T-cell (primary cell): ENCODE results near the gene NDST1. TPM values are rescaled to one million over a fixed set of nuclear protein-coding genes. Genes with fewer than 3 reads are reported as not detected.

Source experiments
- ATAC-seq, 4 experiments: fragments of 200-7000 bp in 3 of 4; fragments of 150-1000 bp in 1 of 4; cut with Tn5 transposase; replicated peaks in 1 of 4; 1 replicate in 3 of 4; 2 replicates in 1 of 4; pipeline ENCODE4 v1.10.0; 2021; ENCODE audit warnings: moderate library complexity in 3 of 4, mild to moderate bottlenecking in 2 of 4, moderate number of reproducible peaks in 1 of 4
- CTCF ChIA-PET, 2 donors: fragments of 300-600 bp; sonication (Branson Sonifier 250); formaldehyde crosslinking; loops; one replicate each; lab custom pipeline; 2022; ENCODE audit warnings: antibody characterized with exemption in 2 of 2; lab: Charles Lee
- POLR2A ChIA-PET, 2 donors: fragments of 300-600 bp; sonication (Branson Sonifier 250); formaldehyde crosslinking; loops; one replicate each; lab custom pipeline; 2022; ENCODE audit warnings: antibody characterized with exemption in 2 of 2; lab: Charles Lee
- DNase-seq, 35 experiments: peaks; one replicate each; pipeline versions ENCODE4 v3.0.0 to v3.0.0-alpha.2; 2013 to 2023
- H3K27ac ChIP-seq: one replicate; pipeline ENCODE4 v1.5.1; 2013; ENCODE audit warnings: low read length
- H3K27me3 ChIP-seq, 2 experiments: replicated peaks in 1 of 2; 1 replicate in 1 of 2; 2 replicates in 1 of 2; pipeline versions ENCODE4 v1.6.1 to v1.7.0; 2013; ENCODE audit warnings: low read length in 1 of 2, mixed read lengths in 1 of 2; ENCODE audit not compliant: control insufficient read depth in 2 of 2, insufficient read depth in 2 of 2; ENCODE audit errors: extremely low read depth in 1 of 2
- H3K36me3 ChIP-seq, 2 donors: 1 replicate in 1 of 2; 2 replicates in 1 of 2; pipeline versions ENCODE4 v1.6.1 to v1.7.0; 2013; ENCODE audit warnings: low read length in 1 of 2; ENCODE audit not compliant: control insufficient read depth in 2 of 2, insufficient read depth in 1 of 2; ENCODE audit errors: extremely low read depth in 1 of 2
- H3K4me1 ChIP-seq, 2 experiments: 1 replicate in 1 of 2; 2 replicates in 1 of 2; pipeline versions ENCODE4 v1.6.1 to v1.7.0; 2013; ENCODE audit warnings: low read length in 2 of 2, mixed read lengths in 1 of 2; ENCODE audit not compliant: insufficient read depth in 2 of 2, control insufficient read depth in 1 of 2; ENCODE audit errors: extremely low read depth in 1 of 2
- H3K4me3 ChIP-seq, 2 donors: 1 replicate in 1 of 2; 2 replicates in 1 of 2; pipeline versions ENCODE4 v1.5.1 to v1.7.0; 2013; ENCODE audit warnings: mild to moderate bottlenecking in 2 of 2, low read length in 1 of 2, moderate library complexity in 1 of 2; ENCODE audit not compliant: control insufficient read depth in 1 of 2; ENCODE audit errors: extremely low read depth in 1 of 2
- H3K9me3 ChIP-seq: 2 replicates; pipeline ENCODE4 v1.7.0; 2013
- H3K27ac Mint-ChIP-seq, 2 donors: one replicate each; pipeline ENCODE4 v1.8.0; 2020 to 2021; ENCODE audit warnings: mild to moderate bottlenecking in 2 of 2, mixed read lengths in 2 of 2
- H3K27me3 Mint-ChIP-seq, 2 donors: one replicate each; pipeline ENCODE4 v1.8.0; 2021 to 2022; ENCODE audit warnings: mixed read lengths in 2 of 2
- H3K36me3 Mint-ChIP-seq: one replicate; pipeline ENCODE4 v1.8.0; 2021; ENCODE audit warnings: mixed read lengths
- H3K4me1 Mint-ChIP-seq, 3 donors: one replicate each; pipeline ENCODE4 v1.8.0; 2020 to 2022; ENCODE audit warnings: mixed read lengths in 3 of 3, mild to moderate bottlenecking in 1 of 3
- H3K4me3 Mint-ChIP-seq, 3 donors: one replicate each; pipeline ENCODE4 v1.8.0; 2020 to 2022; ENCODE audit warnings: mild to moderate bottlenecking in 3 of 3, mixed read lengths in 3 of 3, moderate library complexity in 3 of 3
- H3K9me3 Mint-ChIP-seq, 3 donors: one replicate each; pipeline ENCODE4 v1.8.0; 2020 to 2022; ENCODE audit warnings: mixed read lengths in 3 of 3
- WGBS: methylation state at CpG from one replicate; pipeline ENCODE4 v1.1.5; 2013; ENCODE audit warnings: missing lambda C conversion rate; ENCODE audit not compliant: insufficient coverage; 5-methylcytosine and 5-hydroxymethylcytosine counted together
- total RNA-seq, 35 experiments: library from RNA in 6 of 35; stranded (reverse) in 6 of 35; fragments of 120-200 nt in 1 of 35; gene quantifications; one replicate each; pipeline versions ENCODE4 v1.2.1 to v1.2.4 and lab custom pipeline; 2013 to 2026

Gene NDST1
- total RNA-seq, 5 donors from 2014 or later (not counting 1 experiment from before 2014, with no cell fraction given), result 0.83 to 2.0 (median 1.2) TPM

GRCh38 chr5:150540615-150541396 lies 32.9 kb downstream of the NDST1 start:
- Histone ChIP-seq H3K27me3 (no peaks in the 10 kb centered on the region), H3K4me1 (no peaks in the 10 kb centered on the region), H3K9me3 (no peaks in the 10 kb centered on the region), H3K27ac (no peak overlapping the region), H3K4me3 (no peak overlapping the region), H3K36me3 (no peaks in the 10 kb centered on the region)
- Mint-ChIP-seq H3K36me3 (peaks cover 3% of the 10 kb centered on the region), H3K9me3 (peaks cover 0 to 4% (median 0%) of the 10 kb centered on the region in 3 donors), H3K27me3 (no peaks in the 10 kb centered on the region), H3K27ac (no peak overlapping the region), H3K4me1 (no peaks in the 10 kb centered on the region), H3K4me3 (no peak overlapping the region)
- no peak for ATAC-seq
- CTCF ChIA-PET, result interaction anchor here (0.6 to 1.0 kb wide), 2 partner anchors 80 to 115 kb away, joined by 4 to 5 read pairs; no protein-coding TSS in a partner anchor
- WGBS, result 77% methylated on average over 9 of the region's 15 CpGs
- DNase-seq, result no peak
- POLR2A ChIA-PET, result no interaction called here

DNA sequence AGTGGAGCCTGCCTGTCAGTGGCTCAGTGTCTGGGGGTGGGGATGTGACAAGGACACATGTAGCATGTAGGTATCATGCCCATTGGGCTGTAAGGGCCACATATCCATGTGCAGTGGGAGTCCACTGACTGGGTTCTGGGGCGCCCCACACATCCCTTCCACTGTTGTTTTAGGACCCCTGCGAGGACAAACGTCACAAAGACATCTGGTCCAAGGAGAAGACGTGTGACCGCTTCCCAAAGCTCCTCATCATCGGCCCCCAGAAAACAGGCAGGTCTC lies 33.4 kb downstream of the NDST1 start:
- 86% methylated on average over 6 of the region's 6 CpGs for WGBS
- H3K36me3 Mint-ChIP-seq, result peaks cover 3% of the 10 kb centered on the region

DNA sequence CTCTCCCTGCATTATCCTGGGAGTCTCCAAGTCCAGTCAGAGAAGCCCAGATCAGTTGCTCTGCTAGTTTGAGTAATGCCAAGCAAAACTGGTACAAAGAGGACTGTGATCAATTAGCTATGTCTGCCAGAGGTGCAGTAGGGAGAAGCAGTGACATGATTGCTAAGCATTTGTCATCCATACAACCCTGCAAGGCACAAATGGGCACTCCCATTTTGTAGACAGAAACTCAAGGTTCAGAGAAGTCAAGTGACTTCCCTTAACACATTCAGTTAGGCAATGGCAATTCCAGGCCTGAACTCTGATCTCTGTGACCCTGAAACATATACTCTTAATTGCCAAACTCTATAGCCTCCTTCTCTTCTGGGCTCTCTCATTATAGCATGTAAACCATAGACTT lies 34.0 kb downstream of the NDST1 start:
- H3K4me3 Mint-ChIP-seq, result no peak overlapping the region
- H3K27ac Mint-ChIP-seq, result no peak overlapping the region

More for the DNA sequence above, 33.4 kb downstream of the NDST1 start:
- H3K9me3 Mint-ChIP-seq, result peaks cover 0 to 4% (median 0%) of the 10 kb centered on the region in 3 donors
- no peaks in the 10 kb centered on the region for H3K27me3 Mint-ChIP-seq
- Histone ChIP-seq H3K27me3 (no peaks in the 10 kb centered on the region), H3K4me3 (no peak overlapping the region), H3K27ac (no peak overlapping the region), H3K9me3 (no peaks in the 10 kb centered on the region), H3K4me1 (no peaks in the 10 kb centered on the region), H3K36me3 (no peaks in the 10 kb centered on the region)
- DNase-seq (no peak), ATAC-seq (no peak)
- ChIA-PET POLR2A (no interaction called here), CTCF (interaction anchor here in 1 of 2 donors (1.0 kb wide), 1 partner anchor 80 kb away, joined by 4 read pairs; no protein-coding TSS in a partner anchor)
- H3K4me3 Mint-ChIP-seq, result no peak overlapping the region
- no peaks in the 10 kb centered on the region for H3K4me1 Mint-ChIP-seq
- H3K27ac Mint-ChIP-seq, result no peak overlapping the region

DNA sequence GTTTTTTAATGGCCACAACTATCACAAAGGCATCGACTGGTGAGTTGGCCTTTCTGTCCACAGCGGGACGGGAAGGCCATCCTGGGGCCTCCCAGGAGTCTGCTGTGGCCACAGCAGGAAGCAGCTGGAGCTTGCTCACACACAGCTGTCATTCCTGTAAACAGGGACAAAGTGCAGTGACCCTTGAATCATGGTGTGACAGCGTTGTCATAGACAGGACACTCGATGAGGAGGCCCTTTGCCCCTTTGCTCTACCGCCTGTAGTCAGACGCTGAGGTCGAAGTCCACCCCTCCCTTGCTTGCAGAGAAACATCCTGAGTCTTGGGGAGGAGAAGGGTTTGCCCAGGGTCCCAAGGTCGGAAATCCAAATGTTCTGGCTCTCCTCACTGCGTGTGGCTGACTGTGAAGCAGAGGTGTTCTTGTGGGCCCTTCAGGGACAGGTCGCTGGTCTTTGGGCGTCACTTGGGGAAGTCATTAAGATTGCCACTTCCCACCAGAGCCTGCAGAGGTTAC lies 35.1 kb downstream of the NDST1 start:
- Histone ChIP-seq H3K9me3 (no peaks in the 10 kb centered on the region), H3K4me1 (no peaks in the 10 kb centered on the region), H3K36me3 (no peaks in the 10 kb centered on the region), H3K4me3 (no peak overlapping the region), H3K27me3 (no peaks in the 10 kb centered on the region), H3K27ac (no peak overlapping the region)
- ChIA-PET POLR2A (no interaction called here), CTCF (no interaction called here)
- Mint-ChIP-seq H3K4me3 (no peak overlapping the region), H3K4me1 (no peaks in the 10 kb centered on the region), H3K27ac (no peak overlapping the region), H3K27me3 (no peaks in the 10 kb centered on the region), H3K9me3 (no peaks in the 10 kb centered on the region), H3K36me3 (no peaks in the 10 kb centered on the region)
- ATAC-seq (no peak), DNase-seq (no peak)
- 73% methylated on average over 7 of the region's 12 CpGs for WGBS

More for the DNA sequence above, 34.0 kb downstream of the NDST1 start:
- ATAC-seq (no peak), DNase-seq (no peak)
- Mint-ChIP-seq H3K36me3 (peaks cover 3% of the 10 kb centered on the region), H3K27me3 (no peaks in the 10 kb centered on the region), H3K9me3 (peaks cover 0 to 4% (median 0%) of the 10 kb centered on the region in 3 donors), H3K4me1 (no peaks in the 10 kb centered on the region)
- Histone ChIP-seq H3K9me3 (no peaks in the 10 kb centered on the region), H3K36me3 (no peaks in the 10 kb centered on the region), H3K27me3 (no peaks in the 10 kb centered on the region), H3K4me3 (no peak overlapping the region), H3K4me1 (no peaks in the 10 kb centered on the region), H3K27ac (no peak overlapping the region)
- POLR2A ChIA-PET, result no interaction called here
- CTCF ChIA-PET, result interaction anchor here in 1 of 2 donors (1.0 kb wide), 2 partner anchors 18 to 81 kb away, joined by 3 to 4 read pairs; no protein-coding TSS in a partner anchor

- Histone ChIP-seq H3K36me3 (no peaks in the 10 kb centered on the region), H3K4me1 (no peaks in the 10 kb centered on the region), H3K27me3 (no peaks in the 10 kb centered on the region), H3K9me3 (no peaks in the 10 kb centered on the region), H3K27ac (no peak overlapping the region), H3K4me3 (no peak overlapping the region)
- ATAC-seq, result peak; percentile 64 to 81 (median 74)
- CTCF ChIA-PET, result interaction anchor here in 1 of 2 donors (0.6 kb wide), 1 partner anchor 27 kb away, joined by 3 read pairs; no protein-coding TSS in a partner anchor
- peak in 33 of 35 experiments; percentile 4 to 66 (median 35) for DNase-seq
- no peaks in the 10 kb centered on the region for H3K9me3 Mint-ChIP-seq
- H3K27ac Mint-ChIP-seq, result no peak overlapping the region
- no peaks in the 10 kb centered on the region for H3K27me3 Mint-ChIP-seq
- 50% methylated on average over 2 of the region's 8 CpGs for WGBS
- H3K4me1 Mint-ChIP-seq, result no peaks in the 10 kb centered on the region
- no peak overlapping the region for H3K4me3 Mint-ChIP-seq
- H3K36me3 Mint-ChIP-seq, result no peaks in the 10 kb centered on the region
- POLR2A ChIA-PET, result no interaction called here
These were observed 36.8 kb downstream of the NDST1 start for GRCh38 chr5:150544611-150545219.

DNA sequence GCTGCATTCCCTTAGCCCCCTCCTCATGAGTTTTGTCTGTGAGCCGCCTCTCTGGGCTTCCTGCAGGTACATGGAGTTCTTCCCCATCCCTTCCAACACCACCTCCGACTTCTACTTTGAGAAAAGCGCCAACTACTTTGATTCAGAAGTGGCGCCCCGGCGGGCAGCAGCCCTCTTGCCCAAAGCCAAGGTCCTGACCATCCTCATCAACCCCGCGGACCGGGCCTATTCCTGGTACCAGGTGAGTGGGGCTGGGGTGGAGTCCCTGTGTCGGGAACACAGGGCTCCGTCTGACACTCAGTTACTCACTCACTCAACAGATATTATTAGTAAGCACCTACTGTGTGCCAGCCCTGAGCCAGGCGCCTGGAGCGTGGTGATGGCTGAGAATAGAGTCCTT lies 37.3 kb downstream of the NDST1 start:
- Histone ChIP-seq H3K27me3 (no peaks in the 10 kb centered on the region), H3K36me3 (no peaks in the 10 kb centered on the region), H3K9me3 (no peaks in the 10 kb centered on the region), H3K27ac (no peak overlapping the region), H3K4me1 (no peaks in the 10 kb centered on the region), H3K4me3 (no peak overlapping the region)
- no peak overlapping the region for H3K27ac Mint-ChIP-seq
- CTCF ChIA-PET, result interaction anchor here in 1 of 2 donors (0.6 to 0.8 kb wide), 2 partner anchors 27 to 233 kb away, joined by 3 to 8 read pairs; partner anchors contain the start of gene SMIM3
- WGBS, result 81% methylated on average over 3 of the region's 13 CpGs
- ATAC-seq (no peak), DNase-seq (no peak)
- no peak overlapping the region for H3K4me3 Mint-ChIP-seq
- no peaks in the 10 kb centered on the region for H3K4me1 Mint-ChIP-seq
- no peaks in the 10 kb centered on the region for H3K9me3 Mint-ChIP-seq
- no peaks in the 10 kb centered on the region for H3K36me3 Mint-ChIP-seq
- no peaks in the 10 kb centered on the region for H3K27me3 Mint-ChIP-seq
- POLR2A ChIA-PET, result interaction anchor here in 1 of 2 donors (0.7 kb wide), 1 partner anchor 21 kb away, joined by 9 read pairs; no protein-coding TSS in a partner anchor
